GM18873 (cell line): ENCODE measurements around the gene SYTL2.
"Not testable (repeated sequence)": the region's sequence is repeated elsewhere in the genome, so short reads cannot be mapped to it uniquely, and the experiment has no call there.

ENCODE experiments used
- ATAC-seq: cut with Tn5 transposase; IDR thresholded peaks from one replicate; pipeline ENCODE4 v1.9.1; 2021; ENCODE audit warnings: mild to moderate bottlenecking, moderate library complexity, moderate number of reproducible peaks; ENCODE audit not compliant: unreplicated experiment, low FRiP score

Gene SYTL2

GRCh38 chr11:85699957-85700741, 110.8 kb downstream of the SYTL2 start:
- ATAC-seq = peak; percentile 93

GRCh38 chr11:85698195-85698594, 112.7 kb downstream of the SYTL2 start:
- ATAC-seq = no peak

GRCh38 chr11:85697747-85698146, 113.2 kb downstream of the SYTL2 start:
- no peak for ATAC-seq

- ATAC-seq = no peak
These were observed 115.4 kb downstream of the SYTL2 start for GRCh38 chr11:85695546-85695945.

GRCh38 chr11:85694385-85694980, 116.5 kb downstream of the SYTL2 start:
- no peak for ATAC-seq

GRCh38 chr11:85685820-85686459, 125.0 kb downstream of the SYTL2 start, which contains the start of gene CCDC89:
TSS of gene CCDC89 (minus strand) at chr11:85686195. CDS start at chr11:85686130, 65 bp downstream.
- no peak for ATAC-seq

- ATAC-seq = no peak
These were observed 125.7 kb downstream of the SYTL2 start for GRCh38 chr11:85685125-85685819.

- no peak for ATAC-seq
These were observed 128.3 kb downstream of the SYTL2 start for GRCh38 chr11:85682330-85683305.

- no peak for ATAC-seq
These were observed 130.0 kb downstream of the SYTL2 start for GRCh38 chr11:85680897-85681296.

GRCh38 chr11:85679576-85679975, 131.4 kb downstream of the SYTL2 start:
- no peak for ATAC-seq

GRCh38 chr11:85673393-85673792, 137.5 kb downstream of the SYTL2 start:
- no peak for ATAC-seq

GRCh38 chr11:85672105-85672902, 138.6 kb downstream of the SYTL2 start:
- ATAC-seq = no peak

- ATAC-seq = not testable (repeated sequence)
These were observed 139.8 kb downstream of the SYTL2 start for GRCh38 chr11:85670949-85671663.

GRCh38 chr11:85668157-85668556, 142.8 kb downstream of the SYTL2 start:
- ATAC-seq = no peak

- ATAC-seq = no peak
These were observed 144.3 kb downstream of the SYTL2 start for GRCh38 chr11:85666687-85667086.

- no peak for ATAC-seq
These were observed 145.2 kb downstream of the SYTL2 start for GRCh38 chr11:85665733-85666132.

GRCh38 chr11:85664615-85665481, 146.1 kb downstream of the SYTL2 start, which contains the start of gene CREBZF:
TSS of gene CREBZF (minus strand) at chr11:85665129. CDS start at chr11:85664875, 254 bp downstream.
- ATAC-seq = peak; percentile 86
